Body of pancreas (tissue), 4 donors: ENCODE results near the gene FHOD3.

ENCODE experiments used
- POLR2A ChIP-seq, 3 donors: fragments of 450-650 bp; IDR thresholded peaks; one replicate each; pipeline ENCODE4 v1.6.1; 2016; ENCODE audit warnings: antibody characterized with exemption in 3 of 3, mild to moderate bottlenecking in 2 of 3
- TF ChIP-seq, protein P1 (sequence below), 7 experiments: fragments of 450-650 bp in 4 of 7; fragments of 200-600 bp in 3 of 7; sonication (generic) in 3 of 7; IDR thresholded peaks; one replicate each; pipeline ENCODE4 v1.5.1; 2016 to 2019; ENCODE audit warnings: antibody characterized with exemption in 7 of 7

DNA sequence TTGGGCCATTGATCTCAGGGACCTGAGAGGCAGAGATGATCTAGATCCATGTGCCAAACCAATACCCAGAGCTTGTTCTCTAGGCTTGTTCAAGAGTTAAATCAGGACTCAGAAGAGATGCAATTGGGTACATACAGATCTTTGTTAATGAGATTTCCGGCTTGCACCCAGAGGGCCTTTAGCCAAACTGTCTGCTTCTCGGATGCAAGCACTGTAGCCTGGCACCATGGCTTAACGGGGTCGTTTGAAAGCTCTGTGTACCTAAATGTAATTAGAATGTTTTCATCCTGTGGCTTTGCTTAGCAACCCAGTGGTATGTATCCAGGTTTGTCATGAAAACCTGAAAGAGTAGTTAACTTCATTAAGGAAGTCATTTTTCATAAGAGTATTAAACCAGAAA lies 437.1 kb downstream of the FHOD3 start:
- no peak for TF ChIP-seq POLR2A (IDR thresholded peaks at IDR 0.05)
- TF ChIP-seq, protein P1, sequence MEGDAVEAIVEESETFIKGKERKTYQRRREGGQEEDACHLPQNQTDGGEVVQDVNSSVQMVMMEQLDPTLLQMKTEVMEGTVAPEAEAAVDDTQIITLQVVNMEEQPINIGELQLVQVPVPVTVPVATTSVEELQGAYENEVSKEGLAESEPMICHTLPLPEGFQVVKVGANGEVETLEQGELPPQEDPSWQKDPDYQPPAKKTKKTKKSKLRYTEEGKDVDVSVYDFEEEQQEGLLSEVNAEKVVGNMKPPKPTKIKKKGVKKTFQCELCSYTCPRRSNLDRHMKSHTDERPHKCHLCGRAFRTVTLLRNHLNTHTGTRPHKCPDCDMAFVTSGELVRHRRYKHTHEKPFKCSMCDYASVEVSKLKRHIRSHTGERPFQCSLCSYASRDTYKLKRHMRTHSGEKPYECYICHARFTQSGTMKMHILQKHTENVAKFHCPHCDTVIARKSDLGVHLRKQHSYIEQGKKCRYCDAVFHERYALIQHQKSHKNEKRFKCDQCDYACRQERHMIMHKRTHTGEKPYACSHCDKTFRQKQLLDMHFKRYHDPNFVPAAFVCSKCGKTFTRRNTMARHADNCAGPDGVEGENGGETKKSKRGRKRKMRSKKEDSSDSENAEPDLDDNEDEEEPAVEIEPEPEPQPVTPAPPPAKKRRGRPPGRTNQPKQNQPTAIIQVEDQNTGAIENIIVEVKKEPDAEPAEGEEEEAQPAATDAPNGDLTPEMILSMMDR (IDR thresholded peaks at IDR 0.05), result no peak
